Loucy (cell line): ENCODE data around the gene CACNA2D3.

Experiments used
- H2AFZ ChIP-seq: fragments of 200-600 bp; sonication (generic); 2 replicates; pipeline ENCODE4 v1.6.0; 2016; ENCODE audit warnings: antibody characterized with exemption, mild to moderate bottlenecking, low read length, moderate library complexity
- H3F3A ChIP-seq: fragments of 200-600 bp; 2 replicates; pipeline ENCODE4 v1.6.0; 2016; ENCODE audit warnings: antibody characterized with exemption, low read depth, mild to moderate bottlenecking
- H3K27me3 ChIP-seq: fragments of 200-600 bp; sonication (generic); 2 replicates; pipeline ENCODE4 v1.6.1; 2014; ENCODE audit warnings: low read length, mild to moderate bottlenecking; ENCODE audit not compliant: insufficient read depth, poor library complexity, severe bottlenecking
- H3K36me3 ChIP-seq: fragments of 200-600 bp; sonication (generic); 2 replicates; pipeline ENCODE4 v1.6.1; 2016; ENCODE audit warnings: low read length; ENCODE audit not compliant: insufficient read depth
- H3K4me1 ChIP-seq: fragments of 200-600 bp; sonication (generic); 2 replicates; pipeline ENCODE4 v1.5.1; 2014; ENCODE audit warnings: low read length, mild to moderate bottlenecking; ENCODE audit not compliant: insufficient read depth, poor library complexity, severe bottlenecking
- H3K4me2 ChIP-seq: fragments of 200-600 bp; sonication (generic); 2 replicates; pipeline ENCODE4 v1.6.0; 2014; ENCODE audit warnings: antibody characterized with exemption, low read length, low read depth, mild to moderate bottlenecking; ENCODE audit not compliant: poor library complexity, severe bottlenecking
- H3K4me3 ChIP-seq: fragments of 200-600 bp; sonication (generic); 2 replicates; pipeline ENCODE4 v1.5.1; 2014; ENCODE audit warnings: low read length, mild to moderate bottlenecking, mixed read lengths; ENCODE audit not compliant: poor library complexity, severe bottlenecking
- H3K79me2 ChIP-seq: fragments of 200-600 bp; sonication (generic); 2 replicates; pipeline ENCODE4 v1.6.1; 2014; ENCODE audit warnings: low read length; ENCODE audit not compliant: insufficient read depth
- H3K9ac ChIP-seq: fragments of 200-600 bp; sonication (generic); 2 replicates; pipeline ENCODE4 v1.6.0; 2014; ENCODE audit warnings: mild to moderate bottlenecking, low read depth, low read length, moderate library complexity; ENCODE audit not compliant: poor library complexity, severe bottlenecking
- H3K9me2 ChIP-seq: fragments of 200-600 bp; sonication (generic); replicated peaks from 2 replicates; pipeline ENCODE4 v1.6.1; 2016; ENCODE audit warnings: low read depth, low read length, mixed read lengths
- H3K9me3 ChIP-seq: fragments of 200-600 bp; sonication (generic); 2 replicates; pipeline ENCODE4 v1.6.1; 2014; ENCODE audit warnings: mild to moderate bottlenecking, antibody characterized with exemption, low read length, low read depth; ENCODE audit not compliant: insufficient read depth
- H4K20me1 ChIP-seq: fragments of 200-600 bp; sonication (generic); 2 replicates; pipeline ENCODE4 v1.6.0; 2014; ENCODE audit warnings: antibody characterized with exemption, low read length, mild to moderate bottlenecking; ENCODE audit not compliant: insufficient read depth, poor library complexity, severe bottlenecking
- EZH2phosphoT487 ChIP-seq: fragments of 200-600 bp; IDR thresholded peaks from 2 replicates; pipeline ENCODE4 v1.6.1; 2018; ENCODE audit warnings: antibody characterized with exemption, mild to moderate bottlenecking, moderate library complexity, borderline replicate concordance
- TF ChIP-seq, protein P1 (sequence below): fragments of 200-600 bp; sonication (generic); conservative IDR thresholded peaks from 2 replicates; pipeline ENCODE4 v1.5.1; 2014; ENCODE audit warnings: mild to moderate bottlenecking, antibody characterized with exemption, low read length

The CACNA2D3 gene

DNA sequence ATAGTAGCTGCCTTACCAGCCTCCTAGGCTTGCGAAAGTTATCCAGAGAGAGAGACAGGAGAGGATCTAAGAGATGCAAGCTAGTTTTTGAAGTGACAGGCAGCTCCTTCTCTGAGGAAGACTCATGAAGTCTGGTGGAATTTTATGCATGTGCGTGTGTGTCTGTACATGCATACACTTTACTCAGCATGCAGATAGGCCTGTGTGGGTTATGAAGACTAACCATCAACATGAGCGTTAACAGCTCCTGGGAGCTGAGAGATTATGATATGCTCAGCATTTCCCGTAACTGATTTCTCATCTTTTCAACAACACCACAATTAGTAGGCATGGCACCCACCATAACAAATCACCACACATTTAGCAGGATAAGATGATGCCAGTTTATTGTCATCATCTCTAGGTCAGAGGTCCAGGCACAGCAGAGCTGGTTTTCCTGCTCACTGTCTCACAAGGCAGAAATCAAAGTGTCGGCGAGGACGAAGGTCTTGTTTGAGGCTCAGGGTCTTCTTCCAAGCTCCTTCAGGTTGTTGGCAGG, 239.5 kb downstream of the CACNA2D3 start:
- TF ChIP-seq, protein P1, sequence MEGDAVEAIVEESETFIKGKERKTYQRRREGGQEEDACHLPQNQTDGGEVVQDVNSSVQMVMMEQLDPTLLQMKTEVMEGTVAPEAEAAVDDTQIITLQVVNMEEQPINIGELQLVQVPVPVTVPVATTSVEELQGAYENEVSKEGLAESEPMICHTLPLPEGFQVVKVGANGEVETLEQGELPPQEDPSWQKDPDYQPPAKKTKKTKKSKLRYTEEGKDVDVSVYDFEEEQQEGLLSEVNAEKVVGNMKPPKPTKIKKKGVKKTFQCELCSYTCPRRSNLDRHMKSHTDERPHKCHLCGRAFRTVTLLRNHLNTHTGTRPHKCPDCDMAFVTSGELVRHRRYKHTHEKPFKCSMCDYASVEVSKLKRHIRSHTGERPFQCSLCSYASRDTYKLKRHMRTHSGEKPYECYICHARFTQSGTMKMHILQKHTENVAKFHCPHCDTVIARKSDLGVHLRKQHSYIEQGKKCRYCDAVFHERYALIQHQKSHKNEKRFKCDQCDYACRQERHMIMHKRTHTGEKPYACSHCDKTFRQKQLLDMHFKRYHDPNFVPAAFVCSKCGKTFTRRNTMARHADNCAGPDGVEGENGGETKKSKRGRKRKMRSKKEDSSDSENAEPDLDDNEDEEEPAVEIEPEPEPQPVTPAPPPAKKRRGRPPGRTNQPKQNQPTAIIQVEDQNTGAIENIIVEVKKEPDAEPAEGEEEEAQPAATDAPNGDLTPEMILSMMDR: no peak
- TF ChIP-seq EZH2phosphoT487: no peak
- Histone ChIP-seq H3K9me2 (no peaks in the 10 kb centered on the region), H4K20me1 (no peaks in the 10 kb centered on the region), H3K9me3 (no peaks in the 10 kb centered on the region), H3K4me1 (no peaks in the 10 kb centered on the region), H3K27me3 (no peaks in the 10 kb centered on the region), H3K79me2 (no peaks in the 10 kb centered on the region), H3F3A (no peaks in the 10 kb centered on the region), H3K36me3 (no peaks in the 10 kb centered on the region), H3K9ac (no peak overlapping the region), H2AFZ (no peak overlapping the region), H3K4me2 (no peak overlapping the region), H3K4me3 (no peak overlapping the region)

DNA sequence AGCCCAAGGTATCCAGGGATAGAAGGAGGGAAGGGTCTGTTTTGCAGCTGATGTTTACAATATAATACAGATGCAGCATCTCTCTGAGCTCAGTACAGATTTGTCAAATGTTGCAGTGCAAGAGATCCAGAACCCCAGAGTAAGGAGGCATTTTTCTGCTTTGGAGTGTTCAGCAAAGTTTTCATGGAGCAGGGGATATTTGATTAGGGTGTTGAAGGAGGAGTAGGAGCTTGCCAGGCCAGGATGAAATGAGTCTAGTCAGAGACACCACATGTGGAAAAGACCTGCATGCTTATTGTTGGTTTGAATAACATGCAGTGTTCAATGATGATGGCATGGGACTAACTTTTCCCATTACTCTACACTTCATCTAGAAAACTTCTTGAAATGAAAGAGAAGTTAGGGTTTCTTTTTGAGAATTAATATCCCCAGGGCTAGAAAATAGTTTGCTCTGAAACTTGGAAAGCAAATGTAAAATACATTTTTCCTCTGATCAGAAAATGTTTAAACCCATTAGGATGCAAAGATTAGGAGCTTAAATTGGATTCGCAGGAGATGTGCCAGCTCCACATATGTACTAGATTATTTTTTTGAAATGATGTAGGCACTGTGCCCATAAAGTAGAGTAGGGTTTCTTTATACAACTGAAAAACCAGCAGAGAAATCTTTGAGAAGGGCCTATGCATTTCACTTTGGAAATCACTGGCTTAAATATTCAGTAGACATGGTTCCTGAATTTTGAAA, 243.8 kb downstream of the CACNA2D3 start:
- Histone ChIP-seq H4K20me1 (no peaks in the 10 kb centered on the region), H3K9me2 (no peaks in the 10 kb centered on the region), H2AFZ (no peak overlapping the region), H3K27me3 (no peaks in the 10 kb centered on the region), H3F3A (no peaks in the 10 kb centered on the region), H3K4me1 (no peaks in the 10 kb centered on the region), H3K4me3 (no peak overlapping the region), H3K36me3 (no peaks in the 10 kb centered on the region), H3K9ac (no peak overlapping the region), H3K4me2 (no peak overlapping the region), H3K9me3 (no peaks in the 10 kb centered on the region), H3K79me2 (no peaks in the 10 kb centered on the region)
- TF ChIP-seq, protein P1: no peak
- no peak for TF ChIP-seq EZH2phosphoT487

DNA sequence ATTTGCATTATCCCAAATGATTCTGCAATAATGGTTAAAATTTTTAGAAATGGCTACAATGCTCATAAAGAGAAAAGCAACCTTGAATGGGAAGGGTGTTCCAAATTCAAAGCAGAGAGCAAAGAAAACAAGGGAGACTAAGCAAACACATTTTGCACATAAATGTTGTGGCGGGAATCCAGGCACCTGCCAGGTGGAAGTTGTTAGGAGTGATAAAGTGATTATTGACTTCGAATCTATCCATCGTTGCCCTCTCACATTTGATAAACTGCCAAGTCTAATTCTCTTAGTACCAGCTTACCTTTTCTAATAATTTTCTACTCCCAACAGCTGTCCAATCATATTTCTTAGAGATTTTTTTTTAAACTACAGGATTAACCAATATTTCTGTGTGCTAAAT, 244.5 kb downstream of the CACNA2D3 start:
- no peaks in the 10 kb centered on the region for H3K9me2 ChIP-seq
- no peaks in the 10 kb centered on the region for H3K27me3 ChIP-seq
- no peak overlapping the region for H2AFZ ChIP-seq
- H3K4me1 ChIP-seq: no peaks in the 10 kb centered on the region
- no peaks in the 10 kb centered on the region for H3K36me3 ChIP-seq
- H3K79me2 ChIP-seq: no peaks in the 10 kb centered on the region
- no peaks in the 10 kb centered on the region for H3K9me3 ChIP-seq
- no peaks in the 10 kb centered on the region for H4K20me1 ChIP-seq
- TF ChIP-seq EZH2phosphoT487: no peak
- TF ChIP-seq, protein P1: no peak
- no peak overlapping the region for H3K4me3 ChIP-seq
- no peak overlapping the region for H3K4me2 ChIP-seq
- H3F3A ChIP-seq: no peaks in the 10 kb centered on the region
- H3K9ac ChIP-seq: no peak overlapping the region
